NCI-H2081 treated with DMSO at 0.1 percent for 48 hours (cell line): ENCODE measurements around the gene SLC6A12.

Source experiments
- DNase-seq: peaks from one replicate; lab custom pipeline; 2025; lab: John Stamatoyannopoulos, UW

Gene SLC6A12

DNA sequence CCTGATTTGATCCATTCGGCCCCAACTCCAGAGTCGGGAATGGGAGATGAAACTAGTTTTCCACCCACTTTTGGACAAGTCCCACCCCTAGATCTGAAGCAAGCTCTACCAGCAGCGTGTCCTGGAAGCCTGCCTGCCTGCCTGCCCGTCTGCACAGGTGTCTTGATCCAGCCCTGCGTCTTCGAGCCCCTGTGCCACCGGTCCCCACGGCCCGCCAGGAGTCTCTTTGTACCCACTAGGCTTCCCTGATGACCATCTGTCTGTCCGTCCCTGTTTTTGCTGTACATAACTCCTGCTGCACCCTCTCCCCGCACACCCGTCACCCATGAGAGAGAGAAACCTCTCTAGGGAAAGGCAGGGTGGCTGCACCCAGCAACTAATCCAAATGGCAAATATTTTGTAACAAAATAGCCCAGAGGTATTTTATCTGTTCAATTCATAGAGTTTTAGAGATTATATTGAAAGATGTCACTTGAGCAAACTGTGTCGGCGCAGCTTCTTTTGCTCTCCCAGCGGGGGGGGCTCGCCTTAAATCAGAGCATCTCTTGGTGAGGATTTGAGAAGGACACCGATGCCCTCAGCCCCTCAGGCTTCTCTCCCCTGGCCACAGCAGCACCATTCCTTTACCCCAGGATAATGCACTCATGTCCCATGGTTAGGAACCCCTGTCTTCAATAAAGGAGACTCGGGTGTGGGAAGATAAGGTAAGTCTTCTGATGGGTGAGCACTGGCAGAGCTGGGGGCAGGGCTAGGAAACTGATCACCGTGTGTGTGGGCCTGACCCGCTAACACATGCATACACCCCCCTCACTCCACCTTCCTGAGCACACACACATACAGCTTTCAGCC, 35.8 kb downstream of the SLC6A12 start:
- no peak for DNase-seq

DNA sequence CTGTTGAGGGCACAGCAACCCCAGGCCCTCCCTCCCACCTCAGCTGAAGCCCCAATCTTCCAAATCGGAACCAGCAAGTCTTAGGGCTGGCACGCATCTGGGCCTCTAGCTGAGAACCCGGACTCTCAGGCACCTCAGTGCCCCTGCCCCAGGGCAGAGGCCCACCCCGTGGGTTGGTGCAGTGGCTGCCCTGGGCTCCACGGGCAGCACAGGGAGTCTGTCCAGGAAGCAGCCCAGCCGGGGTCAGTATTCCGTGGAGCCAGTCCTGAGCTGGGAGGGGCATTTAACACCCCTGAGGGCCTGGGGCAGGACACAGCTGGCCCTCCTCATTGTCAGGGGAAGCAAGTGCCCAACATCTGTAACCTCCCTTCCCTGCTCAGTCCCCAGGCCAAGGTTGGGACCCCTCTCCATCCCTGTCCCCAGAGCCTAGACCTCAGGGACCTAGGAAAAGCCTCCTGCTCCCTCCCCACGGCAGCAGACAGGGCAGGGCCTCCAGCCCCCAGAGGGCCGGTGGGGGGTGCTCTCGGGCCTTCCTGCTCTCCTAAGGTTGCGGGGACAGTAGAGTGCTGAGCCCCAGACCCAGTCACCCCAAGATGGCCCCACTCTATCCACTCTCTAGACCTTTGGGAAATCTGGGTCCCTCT, 36.5 kb downstream of the SLC6A12 start:
- DNase-seq = no peak

DNA sequence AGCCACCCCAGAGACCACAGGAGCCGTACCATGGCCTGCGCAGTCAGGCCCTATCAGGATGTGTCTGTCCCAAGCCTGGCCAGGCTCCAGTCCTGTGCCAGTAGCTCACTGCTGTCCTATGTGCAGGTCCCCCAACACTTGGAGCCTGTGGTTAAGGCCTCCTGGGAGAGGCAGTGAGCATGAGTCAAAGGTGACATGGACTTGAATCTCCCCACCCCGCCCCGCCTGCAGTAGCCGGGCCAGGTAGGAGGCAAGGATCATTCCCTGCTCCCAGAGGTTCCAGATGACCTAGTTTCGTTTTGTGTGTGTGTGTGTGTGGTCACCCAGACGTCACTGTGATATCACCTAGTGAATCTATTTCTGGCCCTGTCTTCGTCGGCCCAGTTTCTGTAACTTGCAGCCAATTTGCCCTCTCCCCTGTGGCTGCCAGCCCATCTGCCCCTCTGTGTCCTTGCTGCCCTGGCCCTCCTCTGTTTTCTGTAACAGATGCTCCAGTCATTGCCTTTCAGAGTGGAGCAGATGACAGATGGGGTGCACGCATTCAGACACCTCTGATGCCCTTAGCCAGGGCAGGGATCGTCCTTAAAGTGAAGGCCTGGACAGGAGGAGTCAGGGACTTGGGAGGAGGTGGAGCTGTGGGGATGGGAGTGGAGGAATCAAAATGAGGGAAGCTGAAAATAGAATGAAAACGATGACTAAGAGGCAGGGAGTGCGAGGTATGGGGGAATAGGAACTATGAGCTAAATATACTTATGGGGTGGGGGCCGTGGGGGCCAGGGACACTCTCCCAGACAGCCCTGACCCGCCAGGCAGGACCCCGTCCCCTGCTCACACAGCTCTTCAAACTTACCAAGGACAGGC, 37.4 kb downstream of the SLC6A12 start:
- DNase-seq = no peak

DNA sequence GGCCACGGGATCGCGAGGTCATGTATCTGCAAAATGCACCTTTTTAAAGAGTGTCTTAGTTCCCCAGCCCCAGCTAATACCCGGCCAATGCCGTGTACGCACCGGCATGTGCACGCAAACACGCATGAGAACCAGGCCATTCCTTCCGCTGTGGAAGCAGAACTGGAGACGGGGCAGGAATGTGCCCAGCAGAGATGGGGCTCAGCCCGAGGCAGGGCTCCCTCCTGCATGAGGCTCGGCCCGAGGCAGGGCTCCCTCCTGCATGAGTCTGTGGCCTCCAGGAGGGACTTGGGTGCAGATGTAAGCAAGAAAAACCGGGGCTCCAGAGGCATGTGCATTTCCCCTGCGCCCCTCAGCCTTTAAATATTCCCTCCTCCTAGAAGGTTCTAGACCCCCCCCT, 38.2 kb downstream of the SLC6A12 start:
- no peak for DNase-seq

- DNase-seq = no peak
Measured at GRCh38 chr12:175250-175649, 38.7 kb downstream of the SLC6A12 start.

- no peak for DNase-seq
Measured at GRCh38 chr12:174596-174995, 39.4 kb downstream of the SLC6A12 start.

GRCh38 chr12:174124-174523, 39.8 kb downstream of the SLC6A12 start:
- DNase-seq = no peak

GRCh38 chr12:172732-173161, 41.2 kb downstream of the SLC6A12 start:
- DNase-seq = no peak

DNA sequence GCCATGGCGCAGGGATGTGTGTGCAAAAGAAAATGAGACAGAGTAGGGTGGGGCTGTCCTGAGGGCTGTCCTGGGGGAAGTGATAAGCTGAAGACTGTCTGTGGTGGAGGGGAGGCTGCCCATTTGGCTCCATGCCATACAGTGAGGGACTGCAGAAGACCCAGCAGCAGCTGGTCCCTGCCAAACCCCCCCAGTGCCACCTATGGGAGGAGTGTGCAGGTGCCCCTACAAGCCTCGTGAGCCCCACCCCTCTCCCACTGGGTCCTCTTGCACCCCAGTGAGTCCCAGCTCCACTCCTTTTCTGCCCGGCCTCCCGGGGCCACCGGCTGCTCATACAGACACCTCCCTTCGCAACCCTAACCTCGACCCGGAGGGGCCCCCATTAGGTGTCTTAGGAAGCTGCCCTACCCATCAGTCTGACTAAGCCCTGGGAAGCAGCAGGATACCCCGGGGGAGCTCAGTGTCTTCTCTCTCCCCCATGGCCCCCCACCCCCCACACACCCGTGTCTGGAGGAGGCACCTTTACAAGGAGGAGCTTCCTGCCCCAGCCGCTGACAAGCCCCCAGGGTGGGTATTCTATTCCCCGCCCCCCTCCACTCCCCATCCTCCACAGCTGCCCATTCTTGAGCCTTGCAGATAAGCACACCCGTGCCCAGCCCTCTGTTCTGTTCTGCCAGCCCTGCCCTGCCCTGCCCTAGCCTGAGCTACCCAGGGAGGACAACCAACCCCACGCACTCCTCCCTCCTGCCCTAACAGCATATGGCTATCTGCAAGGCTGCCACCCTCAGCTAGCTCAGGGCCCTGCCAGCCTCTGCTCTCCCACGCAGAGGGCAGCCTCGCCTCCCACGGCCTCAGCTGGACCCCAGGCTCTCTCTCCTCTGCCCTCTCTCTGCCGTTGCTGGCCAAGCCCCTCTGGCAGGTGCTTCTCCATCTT, 41.9 kb downstream of the SLC6A12 start:
- no peak for DNase-seq

- no peak for DNase-seq
Measured at GRCh38 chr12:171276-171675, 42.7 kb downstream of the SLC6A12 start.

GRCh38 chr12:170371-171225, 43.4 kb downstream of the SLC6A12 start:
- no peak for DNase-seq

DNA sequence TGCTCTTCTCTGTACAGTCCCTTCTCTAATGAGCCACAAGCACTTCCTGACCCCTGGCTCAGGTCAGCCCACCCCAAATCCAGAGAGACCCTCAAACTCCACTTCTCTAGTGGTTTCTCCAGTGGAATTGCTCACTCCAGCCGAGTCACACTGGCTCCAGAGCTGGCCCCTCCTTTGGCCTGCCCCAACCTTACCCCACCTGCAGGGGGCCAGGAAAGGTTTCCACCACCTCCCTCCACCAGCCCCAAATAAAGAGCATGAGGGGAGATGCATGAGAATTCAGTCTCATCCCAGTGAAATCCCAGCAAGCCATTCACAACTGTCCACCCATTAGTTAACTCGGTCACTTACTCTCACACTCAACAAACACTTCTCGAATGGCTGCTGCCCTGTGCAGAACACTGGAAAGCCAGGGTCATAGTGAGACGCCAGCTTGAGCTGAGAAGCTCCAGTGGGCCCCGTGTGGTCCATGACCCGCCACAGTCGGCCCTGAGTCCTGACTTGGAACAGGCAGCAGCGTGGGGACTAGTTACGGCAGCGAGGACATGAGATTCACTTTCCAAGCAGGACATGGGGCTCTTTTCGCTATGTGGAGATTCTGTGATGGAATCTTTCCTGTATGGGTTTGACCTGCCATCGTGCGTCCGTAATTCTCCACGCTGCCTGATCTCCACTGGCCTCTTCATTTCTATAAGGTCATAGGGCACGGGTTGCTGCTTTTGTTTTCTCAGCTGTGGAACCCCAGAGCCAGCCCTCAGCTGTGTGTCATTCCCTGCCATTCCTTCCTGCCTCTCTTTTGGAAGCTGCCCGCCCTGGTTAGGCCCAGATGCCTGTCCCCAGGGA, 44.2 kb downstream of the SLC6A12 start:
- DNase-seq = no peak

- no peak for DNase-seq
Measured at GRCh38 chr12:168763-169525, 45.0 kb downstream of the SLC6A12 start.

GRCh38 chr12:167959-168600, 45.9 kb downstream of the SLC6A12 start:
- DNase-seq = no peak

DNA sequence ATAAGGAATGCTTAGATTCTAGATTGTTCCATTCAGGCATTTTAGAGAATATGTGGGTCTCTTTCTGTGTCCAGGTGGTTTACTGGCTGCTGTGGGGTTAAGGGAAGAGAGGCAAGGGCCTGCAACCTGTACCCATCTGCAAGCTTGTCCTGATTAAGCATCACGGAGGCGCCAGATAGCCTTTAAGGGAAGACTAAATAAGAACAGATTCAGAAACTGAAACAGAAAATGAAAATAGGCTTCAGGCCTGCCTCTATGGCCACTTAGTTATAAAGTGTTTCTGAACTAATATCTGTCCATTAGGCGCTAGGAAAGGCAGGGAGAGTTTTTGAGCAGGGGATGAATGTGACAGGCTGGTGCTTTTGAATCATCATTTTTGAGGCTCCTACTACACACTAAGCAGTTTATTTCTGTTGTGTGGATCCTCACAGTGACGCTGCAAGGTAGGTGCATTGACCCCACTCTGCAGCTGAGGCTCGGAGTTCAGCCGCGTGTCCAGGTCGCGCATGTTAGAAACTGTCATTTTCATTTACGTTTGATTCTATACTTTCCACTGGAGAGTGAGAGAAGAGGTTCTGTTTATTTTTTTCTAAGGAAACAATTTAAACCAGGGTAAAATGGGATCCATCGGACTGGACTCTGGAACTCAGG, 47.4 kb downstream of the SLC6A12 start:
- no peak for DNase-seq

DNA sequence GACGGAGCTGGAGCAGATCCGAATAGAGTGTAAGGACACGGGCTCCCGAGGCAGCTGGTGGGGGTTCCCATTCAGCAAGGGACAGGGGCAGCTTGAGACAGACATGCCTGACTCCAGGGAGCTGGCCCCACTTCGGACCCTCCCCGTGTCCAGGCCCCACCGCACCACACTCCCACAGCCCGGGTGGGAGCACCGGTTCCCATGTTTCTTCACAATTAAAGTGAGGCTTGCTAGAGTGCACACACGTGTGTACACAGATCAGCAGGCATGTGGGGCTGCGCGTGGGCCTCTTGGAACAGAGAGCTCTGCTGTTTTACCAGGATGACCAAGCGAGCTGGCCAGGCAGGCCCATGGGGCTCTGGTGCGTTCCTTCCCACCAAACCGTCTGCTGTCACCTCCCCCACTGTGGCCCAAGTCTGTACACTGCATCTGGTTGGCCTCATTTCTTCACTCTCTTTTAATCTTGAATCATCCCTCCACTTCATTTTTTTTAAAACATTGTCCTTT, 48.0 kb downstream of the SLC6A12 start:
- DNase-seq = no peak

- no peak for DNase-seq
Measured at GRCh38 chr12:164207-164606, 49.8 kb downstream of the SLC6A12 start.
